Body of pancreas (tissue), 4 donors: ENCODE results near the gene VKORC1L1.
"Not testable (repeated sequence)": the region's sequence is repeated elsewhere in the genome, so short reads cannot be mapped to it uniquely, and the experiment has no call there.

Experiments used
- CTCF ChIP-seq, 7 experiments: fragments of 450-650 bp in 4 of 7; fragments of 200-600 bp in 3 of 7; sonication (generic) in 3 of 7; IDR thresholded peaks; one replicate each; pipeline ENCODE4 v1.5.1; 2016 to 2019; ENCODE audit warnings: antibody characterized with exemption in 7 of 7
- POLR2A ChIP-seq, 3 donors: fragments of 450-650 bp; IDR thresholded peaks; one replicate each; pipeline ENCODE4 v1.6.1; 2016; ENCODE audit warnings: antibody characterized with exemption in 3 of 3, mild to moderate bottlenecking in 2 of 3

- TF ChIP-seq CTCF, POLR2A (IDR thresholded peaks at IDR 0.05): not testable (repeated sequence)
Observed at GRCh38 chr7:65888434-65889156, 15.7 kb downstream of the VKORC1L1 start.
